Rectal smooth muscle tissue (tissue), 1 donor: ENCODE data around the gene HTN1.

Experiments used
- H3K27ac ChIP-seq: one replicate; pipeline ENCODE4 v1.7.0; 2013; ENCODE audit warnings: low read depth, low read length, inconsistent platforms
- H3K27me3 ChIP-seq: one replicate; pipeline ENCODE4 v1.7.0; 2013; ENCODE audit warnings: low read length; ENCODE audit not compliant: control insufficient read depth, insufficient read depth
- H3K36me3 ChIP-seq: one replicate; pipeline ENCODE4 v1.7.0; 2013; ENCODE audit warnings: low read length; ENCODE audit not compliant: control insufficient read depth, insufficient read depth
- H3K4me1 ChIP-seq: one replicate; pipeline ENCODE4 v1.7.0; 2013; ENCODE audit warnings: low read length; ENCODE audit not compliant: control insufficient read depth, insufficient read depth
- H3K4me3 ChIP-seq: one replicate; pipeline ENCODE4 v1.7.0; 2013; ENCODE audit warnings: low read length
- H3K9ac ChIP-seq: one replicate; pipeline ENCODE4 v1.7.0; 2013; ENCODE audit warnings: low read length

Gene HTN1

DNA sequence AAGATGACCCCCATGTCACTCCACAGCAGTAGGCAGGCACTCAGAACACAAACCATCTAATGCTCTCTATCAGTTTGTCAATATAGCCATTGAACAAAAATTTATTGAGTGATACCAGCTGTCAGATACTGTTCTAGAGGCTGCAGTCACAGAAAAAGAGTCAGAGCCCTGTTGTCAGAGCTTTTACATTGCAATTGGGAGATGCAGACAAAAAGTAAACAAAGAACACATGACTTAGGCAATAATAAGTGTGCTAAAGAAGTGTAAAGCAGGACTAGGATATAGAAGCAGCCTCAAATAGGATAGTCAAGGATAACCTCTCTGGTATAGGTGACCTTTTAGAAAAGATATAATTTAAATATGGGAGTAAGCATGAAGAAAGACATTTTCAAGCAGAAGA, 8.9 kb downstream of the HTN1 start:
- H3K9ac ChIP-seq, result no peak overlapping the region
- no peak overlapping the region for H3K27ac ChIP-seq
- no peak overlapping the region for H3K4me3 ChIP-seq
- H3K27me3 ChIP-seq, result no peaks in the 10 kb centered on the region
- H3K4me1 ChIP-seq, result no peaks in the 10 kb centered on the region
- no peaks in the 10 kb centered on the region for H3K36me3 ChIP-seq

- Histone ChIP-seq H3K4me1 (no peaks in the 10 kb centered on the region), H3K4me3 (no peak overlapping the region), H3K27ac (no peak overlapping the region), H3K36me3 (no peaks in the 10 kb centered on the region), H3K9ac (no peak overlapping the region), H3K27me3 (no peaks in the 10 kb centered on the region)
These were observed 11.8 kb downstream of the HTN1 start for GRCh38 chr4:70062000-70062399.

GRCh38 chr4:70080205-70080604, 30.0 kb downstream of the HTN1 start:
- H3K9ac ChIP-seq, result no peak overlapping the region
- H3K4me3 ChIP-seq, result no peak overlapping the region
- no peaks in the 10 kb centered on the region for H3K27me3 ChIP-seq
- H3K4me1 ChIP-seq, result no peaks in the 10 kb centered on the region
- no peak overlapping the region for H3K27ac ChIP-seq
- no peaks in the 10 kb centered on the region for H3K36me3 ChIP-seq

DNA sequence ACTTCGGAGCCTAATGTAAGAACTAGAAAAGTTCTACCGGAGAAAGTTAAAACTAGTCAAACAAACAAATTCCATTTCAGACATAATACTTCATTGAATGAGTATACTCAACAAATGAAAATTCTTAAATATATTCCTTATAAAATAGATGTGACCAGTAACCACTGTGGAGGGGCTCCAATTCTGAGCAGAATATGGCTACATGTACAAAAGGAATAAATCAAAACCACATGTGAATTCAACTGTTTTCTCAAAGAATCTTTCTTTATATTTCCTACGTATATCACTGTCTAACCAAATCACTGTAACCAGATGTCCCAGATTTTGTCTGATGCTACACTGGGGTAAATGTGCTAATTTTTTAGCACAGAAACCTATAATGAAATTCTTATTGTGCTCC, 49.0 kb downstream of the HTN1 start:
- Histone ChIP-seq H3K36me3 (no peaks in the 10 kb centered on the region), H3K27me3 (no peaks in the 10 kb centered on the region), H3K4me3 (no peak overlapping the region), H3K27ac (no peak overlapping the region), H3K4me1 (no peaks in the 10 kb centered on the region), H3K9ac (no peak overlapping the region)
